HepG2 (cell line): ENCODE results near the gene NSD1. TPM values are rescaled to one million over a fixed set of nuclear protein-coding genes. Genes with fewer than 3 reads are reported as not detected.
A peak's percentile ranks its signal among the peaks of the same experiment; 100 is the strongest.

Experiments
- ARID2 ChIP-seq: sonication (generic); formaldehyde crosslinking; IDR thresholded peaks from 2 replicates; pipeline ENCODE4 v1.8.1; 2022; ENCODE audit warnings: mild to moderate bottlenecking, missing genetic modification reagents, borderline replicate concordance
- DNMT1 ChIP-seq: sonication (generic); formaldehyde crosslinking; IDR thresholded peaks from 2 replicates; pipeline ENCODE4 v1.5.1; 2020; ENCODE audit warnings: mild to moderate bottlenecking, missing genetic modification reagents
- HDAC6 ChIP-seq: fragments of 200-600 bp; sonication (generic); IDR thresholded peaks from 2 replicates; pipeline ENCODE4 v1.7.0; 2017; ENCODE audit warnings: mild to moderate bottlenecking, antibody characterized with exemption, low read length, low read depth
- NFATC3 ChIP-seq: sonication (generic); formaldehyde crosslinking; IDR thresholded peaks from 2 replicates; pipeline ENCODE4 v1.5.1; 2020; ENCODE audit warnings: mild to moderate bottlenecking, missing genetic modification reagents
- STAT6 ChIP-seq: sonication (generic); formaldehyde crosslinking; IDR thresholded peaks from 2 replicates; pipeline ENCODE4 v1.4.0; 2020; ENCODE audit warnings: missing genetic modification reagents, mild to moderate bottlenecking, borderline replicate concordance
- ZNF234 ChIP-seq: sonication (generic); formaldehyde crosslinking; conservative IDR thresholded peaks from 2 replicates; pipeline ENCODE4 v1.5.1; 2020; ENCODE audit warnings: mild to moderate bottlenecking, missing genetic modification reagents
- ZNF407 ChIP-seq: sonication (generic); formaldehyde crosslinking; IDR thresholded peaks from one replicate; pipeline ENCODE4 v1.5.1; 2020; ENCODE audit warnings: mild to moderate bottlenecking, missing genetic modification reagents; ENCODE audit errors: not compliant biosample characterization
- ZNF850 ChIP-seq: sonication (generic); formaldehyde crosslinking; conservative IDR thresholded peaks from 2 replicates; pipeline ENCODE4 v1.9.0; 2021; ENCODE audit warnings: mild to moderate bottlenecking, missing genetic modification reagents
- polyA plus RNA-seq, 8 experiments: library from polyadenylated mRNA; depleted of rRNA in 3 of 8; stranded (reverse) in 7 of 8; unstranded in 1 of 8; fragments of >200 nt; fragmentation: Illumina TruSeq in 4 of 8; extraction: Trizol in 4 of 8; gene quantifications; 2 replicates each; pipeline versions ENCODE4 v1.2.1 to v1.2.3, GENCODE V29; 2011 to 2016; ENCODE audit warnings: low read depth in 4 of 8, missing spikeins in 1 of 8, mixed read lengths in 1 of 8; ENCODE audit not compliant: insufficient read depth in 1 of 8
- total RNA-seq, 5 experiments: library from RNA; depleted of rRNA; stranded (reverse); fragments of >200 nt; fragmentation: Illumina TruSeq; extraction: Trizol; gene quantifications; 2 replicates each; pipeline ENCODE4 v1.2.3, GENCODE V29; 2016; ENCODE audit warnings: low read depth in 1 of 5
- TF ChIP-seq, protein P1 (sequence below): IDR thresholded peaks from 2 replicates; pipeline ENCODE4 v1.6.1; 2016; ENCODE audit warnings: mild to moderate bottlenecking
- TF ChIP-seq, protein P2 (sequence below): sonication (generic); formaldehyde crosslinking; IDR thresholded peaks from 2 replicates; pipeline ENCODE4 v1.9.0; 2022; ENCODE audit warnings: low read depth, missing genetic modification reagents
- TF ChIP-seq, protein P3 (sequence below): sonication (generic); formaldehyde crosslinking; IDR thresholded peaks from 2 replicates; pipeline ENCODE4 v1.5.1; 2020; ENCODE audit warnings: mild to moderate bottlenecking, missing genetic modification reagents, borderline replicate concordance

The NSD1 gene
- total and polyA plus RNA-seq, 2 of the 13 experiments (the other 11 are each of a cell fraction or from before 2014, with no cell fraction given) = 0.01 to 0.09 TPM

- TF ChIP-seq, protein P1, sequence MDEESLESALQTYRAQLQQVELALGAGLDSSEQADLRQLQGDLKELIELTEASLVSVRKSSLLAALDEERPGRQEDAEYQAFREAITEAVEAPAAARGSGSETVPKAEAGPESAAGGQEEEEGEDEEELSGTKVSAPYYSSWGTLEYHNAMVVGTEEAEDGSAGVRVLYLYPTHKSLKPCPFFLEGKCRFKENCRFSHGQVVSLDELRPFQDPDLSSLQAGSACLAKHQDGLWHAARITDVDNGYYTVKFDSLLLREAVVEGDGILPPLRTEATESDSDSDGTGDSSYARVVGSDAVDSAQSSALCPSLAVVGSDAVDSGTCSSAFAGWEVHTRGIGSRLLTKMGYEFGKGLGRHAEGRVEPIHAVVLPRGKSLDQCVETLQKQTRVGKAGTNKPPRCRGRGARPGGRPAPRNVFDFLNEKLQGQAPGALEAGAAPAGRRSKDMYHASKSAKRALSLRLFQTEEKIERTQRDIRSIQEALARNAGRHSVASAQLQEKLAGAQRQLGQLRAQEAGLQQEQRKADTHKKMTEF = peak; percentile 60; the same call in 1 of the 2 replicates
- no peak for TF ChIP-seq DNMT1 (CRISPR knock-in tag)
- no peak for TF ChIP-seq ZNF850 (CRISPR knock-in tag)
- 0 out of 2 replicates have a peak, but pooled peaks have one; percentile 56 for TF ChIP-seq ZNF234 (CRISPR knock-in tag)
- no peak for TF ChIP-seq HDAC6
- TF ChIP-seq, protein P2, sequence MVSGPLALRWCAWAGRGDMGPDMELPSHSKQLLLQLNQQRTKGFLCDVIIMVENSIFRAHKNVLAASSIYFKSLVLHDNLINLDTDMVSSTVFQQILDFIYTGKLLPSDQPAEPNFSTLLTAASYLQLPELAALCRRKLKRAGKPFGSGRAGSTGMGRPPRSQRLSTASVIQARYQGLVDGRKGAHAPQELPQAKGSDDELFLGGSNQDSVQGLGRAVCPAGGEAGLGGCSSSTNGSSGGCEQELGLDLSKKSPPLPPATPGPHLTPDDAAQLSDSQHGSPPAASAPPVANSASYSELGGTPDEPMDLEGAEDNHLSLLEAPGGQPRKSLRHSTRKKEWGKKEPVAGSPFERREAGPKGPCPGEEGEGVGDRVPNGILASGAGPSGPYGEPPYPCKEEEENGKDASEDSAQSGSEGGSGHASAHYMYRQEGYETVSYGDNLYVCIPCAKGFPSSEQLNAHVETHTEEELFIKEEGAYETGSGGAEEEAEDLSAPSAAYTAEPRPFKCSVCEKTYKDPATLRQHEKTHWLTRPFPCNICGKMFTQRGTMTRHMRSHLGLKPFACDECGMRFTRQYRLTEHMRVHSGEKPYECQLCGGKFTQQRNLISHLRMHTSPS = peak; percentile 94
- TF ChIP-seq STAT6 = no peak
- no peak for TF ChIP-seq ZNF407 (CRISPR knock-in tag)
- TF ChIP-seq NFATC3 = no peak
- no peak for TF ChIP-seq ARID2 (CRISPR knock-in tag)
- TF ChIP-seq, protein P3, sequence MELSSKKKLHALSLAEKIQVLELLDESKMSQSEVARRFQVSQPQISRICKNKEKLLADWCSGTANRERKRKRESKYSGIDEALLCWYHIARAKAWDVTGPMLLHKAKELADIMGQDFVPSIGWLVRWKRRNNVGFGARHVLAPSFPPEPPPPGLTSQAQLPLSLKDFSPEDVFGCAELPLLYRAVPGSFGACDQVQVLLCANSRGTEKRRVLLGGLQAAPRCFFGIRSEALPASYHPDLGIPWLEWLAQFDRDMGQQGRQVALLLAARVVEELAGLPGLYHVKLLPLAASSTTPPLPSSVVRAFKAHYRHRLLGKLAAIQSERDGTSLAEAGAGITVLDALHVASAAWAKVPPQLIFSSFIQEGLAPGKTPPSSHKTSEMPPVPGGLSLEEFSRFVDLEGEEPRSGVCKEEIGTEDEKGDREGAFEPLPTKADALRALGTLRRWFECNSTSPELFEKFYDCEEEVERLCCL = no peak
Measured at GRCh38 chr5:177105691-177106476, 27.7 kb upstream of the NSD1 start (continued).
